Stimulated activated CD8-positive, alpha-beta memory T cell treated with anti-CD3 and anti-CD28 coated beads, Interleukin-15, amount 100 ng/mL, for 24 hours (primary cell): ENCODE data around the gene FGF3.

ENCODE experiments used
- DNase-seq: peaks from one replicate; pipeline ENCODE4 v3.0.0-alpha.2; 2020; ENCODE audit warnings: low read depth

FGF3 gene

DNA sequence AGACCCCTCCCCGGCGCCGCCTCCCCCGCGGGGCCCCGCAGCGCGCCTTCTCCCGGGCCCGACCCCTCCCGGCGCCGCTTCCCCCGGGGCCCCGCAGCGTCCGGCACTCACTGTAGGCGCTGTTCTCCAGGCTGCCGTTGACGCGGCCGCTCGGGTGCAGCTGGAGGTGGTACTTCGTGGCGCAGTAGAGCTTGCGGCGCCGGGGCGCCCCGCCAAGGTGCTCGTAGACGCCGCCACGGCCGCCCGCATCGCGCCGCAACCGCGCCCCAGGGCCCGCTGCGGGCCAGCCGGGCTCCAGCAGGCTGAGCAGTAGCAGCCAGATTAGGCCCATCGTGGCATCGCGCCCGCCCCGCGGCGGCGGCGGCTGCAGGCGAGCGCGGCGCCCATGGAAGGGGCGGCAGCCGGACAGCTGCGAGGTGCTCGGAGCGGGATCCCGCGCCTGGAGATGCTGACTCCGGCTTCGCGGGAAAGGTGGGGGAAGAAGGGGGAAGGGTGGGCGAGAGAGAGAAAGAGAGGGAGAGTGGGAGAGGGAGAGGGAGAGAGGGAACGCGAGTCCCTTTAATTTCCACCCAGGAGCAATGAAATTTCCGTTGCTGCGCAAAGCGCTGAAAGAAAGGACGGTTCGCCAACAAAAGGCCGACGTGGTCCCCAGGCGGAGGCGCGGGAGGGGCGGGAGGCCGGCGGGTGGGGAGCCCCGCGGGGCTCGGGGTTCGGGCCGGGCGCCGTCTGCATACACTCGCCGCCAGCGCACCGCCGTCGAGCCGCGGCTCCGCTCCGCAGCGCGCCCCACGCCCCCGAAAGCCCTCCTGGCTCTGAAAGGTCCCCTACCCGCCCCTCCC lies at the start of gene FGF3:
TSS of gene FGF3 (minus strand) at position 814 of the 839 bp plus-strand sequence. CDS start at position 331, 483 bp downstream.
- no peak for DNase-seq

DNA sequence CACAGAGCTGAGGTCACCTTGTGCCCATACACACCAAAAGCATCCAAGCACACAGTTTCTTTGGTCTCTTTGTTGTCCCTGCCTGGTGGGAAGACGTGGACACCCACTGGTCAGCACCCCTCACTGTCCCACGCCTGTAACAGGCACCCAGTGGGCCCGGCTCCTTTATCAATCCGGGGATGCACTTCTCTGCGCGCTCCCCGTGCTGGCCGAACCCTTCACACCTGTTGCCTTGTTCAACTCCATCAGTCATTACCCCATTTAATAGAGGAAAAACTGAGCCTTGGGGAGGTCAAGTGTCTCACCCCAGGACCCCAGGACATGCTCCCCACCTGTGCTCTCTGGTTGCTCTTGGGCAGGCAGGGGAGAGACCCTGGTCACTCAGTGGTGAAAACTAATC lies 49.7 kb upstream of the FGF3 start:
- no peak for DNase-seq

DNA sequence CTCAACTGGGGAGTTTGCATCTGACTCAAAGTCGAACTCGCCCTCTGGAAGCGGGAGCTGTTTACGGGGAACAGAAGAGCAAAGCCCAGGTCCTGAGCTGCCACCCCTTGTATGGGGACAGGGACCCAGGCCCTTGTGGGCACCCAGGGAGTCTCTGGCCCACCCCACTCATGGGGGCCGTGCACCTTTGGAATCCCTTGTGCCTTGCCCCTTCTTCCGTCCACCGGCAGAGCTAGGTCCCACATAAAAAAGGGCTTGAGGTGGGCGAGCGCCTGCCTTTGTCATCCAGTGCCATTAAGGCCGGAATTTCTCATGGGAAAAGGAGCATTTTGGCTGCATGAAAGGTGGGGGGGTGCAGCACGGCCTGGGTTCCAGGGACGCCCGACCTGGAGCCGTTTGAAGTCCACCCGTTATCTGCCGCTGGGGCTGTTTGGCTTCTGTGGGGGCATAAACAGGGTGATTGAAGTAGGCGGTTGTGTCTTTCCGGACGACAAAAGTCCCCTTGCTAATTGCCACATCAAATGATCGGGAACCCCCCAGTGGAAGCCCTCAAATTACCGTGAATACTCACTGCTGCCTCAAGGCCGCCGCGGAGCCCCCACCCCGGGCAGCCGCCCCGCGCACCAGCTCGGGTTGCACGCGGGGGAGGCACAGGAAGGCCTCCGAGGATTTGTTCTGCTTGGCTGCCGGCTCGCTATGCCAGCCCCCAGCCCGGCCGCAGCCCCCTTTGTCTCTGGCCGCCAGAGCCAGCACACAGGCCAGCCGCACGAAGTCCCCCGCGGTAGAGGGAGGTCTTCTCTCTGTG lies 49.0 kb upstream of the FGF3 start:
- DNase-seq = no peak

DNA sequence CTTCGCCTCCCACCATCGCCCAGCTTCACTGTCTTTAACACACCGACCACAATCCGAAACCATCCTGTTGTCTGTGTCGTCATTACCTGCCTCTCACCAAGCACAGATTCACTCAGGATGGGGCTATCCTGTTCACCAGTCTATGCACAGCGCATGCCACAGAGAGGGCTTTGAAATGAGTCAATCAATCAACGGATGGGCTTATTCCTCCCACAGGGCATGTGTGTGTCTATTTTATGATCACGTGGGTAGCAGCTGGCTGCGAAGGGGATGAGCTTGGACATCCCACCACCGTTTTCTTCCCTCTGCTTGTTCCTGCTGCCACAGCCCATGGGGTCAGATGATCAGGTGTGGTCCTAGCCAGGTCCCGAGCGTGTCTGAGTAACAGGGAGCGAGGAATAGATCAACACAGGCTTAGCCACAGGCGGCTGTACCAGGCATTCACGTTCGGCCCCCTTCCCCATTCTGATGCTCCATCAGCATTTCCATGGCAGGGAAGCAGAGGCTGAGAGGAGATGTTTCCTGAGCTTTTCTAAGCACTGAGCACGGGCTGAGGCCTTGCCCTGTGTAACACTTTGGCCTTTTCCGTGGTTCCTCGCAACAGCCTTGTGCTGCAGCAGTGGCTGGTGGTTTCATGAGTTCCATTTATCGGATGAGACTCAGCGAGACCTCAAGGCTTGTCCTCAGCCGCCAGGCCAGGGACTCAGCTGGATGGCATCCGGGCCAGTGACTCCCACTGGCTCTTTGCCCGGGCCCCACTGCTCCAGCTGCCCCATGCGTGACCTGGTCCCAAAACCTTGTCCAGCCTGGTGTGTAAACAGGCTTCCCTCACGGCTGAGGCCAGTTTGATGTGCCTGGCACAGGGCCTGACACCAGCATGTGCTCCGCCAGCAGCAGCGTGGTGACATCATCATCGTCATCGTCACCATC lies 48.1 kb upstream of the FGF3 start:
- DNase-seq = no peak

DNA sequence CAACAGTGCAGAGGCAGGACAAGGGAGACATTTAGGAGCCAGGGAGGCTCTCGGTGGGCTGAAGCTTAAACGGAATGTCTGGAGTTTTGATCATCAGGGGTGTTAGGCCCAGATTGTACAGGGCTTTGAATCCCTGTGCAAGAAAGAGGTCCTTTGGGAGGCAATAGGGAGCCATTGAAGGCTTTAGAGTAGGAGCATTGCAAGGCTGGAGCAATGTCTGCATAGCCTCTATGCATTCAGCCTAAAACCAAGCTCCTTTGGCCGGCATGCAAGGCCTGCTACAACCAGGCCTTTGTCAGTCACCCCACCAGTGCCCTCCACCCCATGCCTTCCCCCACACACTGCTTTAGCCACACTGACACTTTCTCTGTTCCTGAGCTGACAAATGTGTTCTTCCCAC lies 47.4 kb upstream of the FGF3 start:
- DNase-seq = no peak

DNA sequence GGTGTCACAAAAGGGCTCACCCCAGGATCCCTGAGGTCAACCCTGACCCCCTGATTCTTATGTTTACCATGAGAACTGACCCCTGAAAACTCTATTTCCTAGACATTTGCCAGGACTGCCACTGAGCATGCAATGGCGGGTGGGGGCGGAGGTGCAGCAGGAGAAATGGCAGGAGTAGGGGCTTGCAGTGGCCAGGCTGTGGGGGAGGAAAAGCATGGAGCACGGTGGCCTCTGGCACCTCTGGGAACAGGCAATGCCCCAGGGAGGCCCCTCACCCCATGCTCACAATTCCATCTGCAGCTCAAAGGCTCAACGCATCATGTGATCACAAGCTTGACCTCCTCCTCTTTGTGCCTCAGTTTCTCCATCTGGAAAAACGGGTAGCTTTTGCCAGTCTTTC lies 46.5 kb upstream of the FGF3 start:
- no peak for DNase-seq

DNA sequence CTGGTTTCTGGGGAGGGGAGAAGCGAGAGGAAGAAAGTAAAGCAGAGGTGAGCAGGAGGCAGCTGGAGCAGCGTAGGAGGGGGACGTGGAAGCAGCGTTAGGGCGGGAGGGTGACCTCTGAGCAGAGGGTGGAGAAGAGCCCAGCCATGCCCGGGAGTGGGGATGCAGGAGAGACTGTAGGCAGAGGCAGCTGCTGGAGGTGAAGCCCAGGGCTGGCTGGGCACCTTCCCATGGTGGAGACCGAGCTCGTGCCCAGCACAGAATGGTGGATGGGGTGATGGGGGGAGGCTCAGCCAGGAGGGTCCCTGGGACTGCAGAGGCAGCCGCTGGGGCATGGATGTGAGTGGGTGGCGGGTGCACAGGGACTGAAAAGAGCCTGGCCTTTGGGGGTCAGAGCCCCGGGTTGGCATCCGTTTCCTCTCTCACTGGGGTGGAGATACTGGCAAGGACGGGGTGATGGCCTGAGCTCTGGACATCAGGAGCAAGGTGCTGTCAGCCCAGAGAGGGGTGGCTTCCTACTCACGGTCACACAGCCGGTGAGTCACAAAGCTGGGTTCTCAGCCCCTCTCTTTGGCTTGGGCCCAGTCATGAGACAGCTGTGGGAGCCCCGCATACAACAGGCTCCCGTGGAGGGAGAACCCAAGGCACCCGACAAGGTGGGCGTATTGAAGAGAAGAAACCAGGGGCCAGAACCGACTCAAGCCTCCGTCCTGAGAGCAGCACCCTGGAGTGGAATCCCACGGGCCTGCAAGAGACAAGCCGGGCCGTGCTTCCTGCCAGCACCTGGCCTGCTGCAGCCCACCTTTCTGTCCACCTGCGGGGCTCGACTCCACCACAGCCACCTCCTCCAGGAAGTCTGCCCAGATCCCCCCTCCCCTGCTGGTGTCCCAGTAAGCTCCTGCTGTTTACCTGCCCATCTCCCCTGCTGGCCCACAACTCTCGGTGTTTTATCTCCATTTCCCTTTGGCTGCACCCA lies 45.8 kb upstream of the FGF3 start:
- DNase-seq = no peak

DNA sequence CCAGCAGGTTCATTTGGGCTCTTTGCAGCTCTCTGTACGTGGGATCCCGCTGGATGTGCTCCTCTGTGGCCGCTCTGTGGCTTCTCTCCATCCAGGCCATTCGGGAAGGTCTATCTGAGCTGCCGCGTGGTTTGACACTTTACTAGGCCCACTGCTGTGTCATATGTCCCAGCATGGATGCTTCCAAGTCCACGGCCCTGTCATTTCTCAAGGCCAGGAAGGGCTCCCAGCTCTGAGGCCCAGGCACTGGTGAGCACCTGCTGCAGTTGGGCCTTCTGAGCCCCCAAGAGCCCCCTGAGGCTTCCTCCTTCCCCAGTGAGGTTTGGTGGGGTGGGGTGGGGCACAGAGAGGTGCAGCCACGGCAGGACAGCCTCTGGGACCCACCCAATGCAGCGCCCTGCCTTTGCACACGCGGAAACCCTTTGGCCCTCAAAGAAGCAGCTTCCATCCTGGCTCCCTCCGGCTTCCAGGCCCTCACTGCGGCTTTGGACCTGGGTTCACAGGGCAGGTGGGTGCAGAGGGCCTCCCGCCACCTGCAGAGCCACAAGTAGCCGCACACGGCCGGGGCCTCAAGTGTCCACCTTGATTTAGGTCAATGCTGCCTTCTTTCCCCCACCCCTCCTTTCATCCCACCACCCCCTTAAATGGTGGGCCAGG lies 44.5 kb upstream of the FGF3 start:
- no peak for DNase-seq

DNA sequence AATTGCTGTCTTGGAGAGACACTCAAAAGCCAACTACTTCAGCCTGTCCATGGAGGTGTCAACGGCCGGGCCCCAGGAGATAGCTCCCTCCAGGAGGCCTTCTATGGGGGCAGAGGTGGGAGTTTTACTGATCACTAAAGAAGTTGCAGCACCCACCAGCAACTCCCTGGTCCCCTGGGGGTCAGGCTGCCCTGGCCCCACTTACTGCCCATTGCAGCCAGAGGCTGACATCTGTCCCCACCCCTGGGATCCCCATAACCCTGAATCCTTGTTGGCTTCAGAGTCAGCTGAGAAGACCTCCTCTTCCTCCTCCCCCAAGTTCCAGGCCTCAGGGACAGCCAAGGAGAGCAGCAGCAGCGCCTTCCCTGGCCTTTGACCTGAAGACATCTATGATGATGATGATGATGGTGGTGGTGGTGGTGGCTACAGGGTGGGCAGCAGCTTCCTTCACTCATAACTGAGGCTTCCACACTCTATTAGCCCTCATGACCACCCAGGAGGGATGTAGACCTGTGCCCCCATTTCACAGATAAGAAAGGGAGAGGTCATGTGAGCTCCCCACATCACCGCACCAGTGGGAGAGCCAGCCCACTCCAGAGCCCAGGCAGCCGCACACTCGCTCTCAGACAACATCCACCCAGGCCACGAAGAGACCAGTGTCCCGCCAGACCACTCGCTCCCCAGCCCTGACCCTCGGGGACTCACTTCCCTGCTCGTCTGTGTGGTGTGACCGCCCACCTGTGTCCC lies 43.8 kb upstream of the FGF3 start:
- no peak for DNase-seq

DNA sequence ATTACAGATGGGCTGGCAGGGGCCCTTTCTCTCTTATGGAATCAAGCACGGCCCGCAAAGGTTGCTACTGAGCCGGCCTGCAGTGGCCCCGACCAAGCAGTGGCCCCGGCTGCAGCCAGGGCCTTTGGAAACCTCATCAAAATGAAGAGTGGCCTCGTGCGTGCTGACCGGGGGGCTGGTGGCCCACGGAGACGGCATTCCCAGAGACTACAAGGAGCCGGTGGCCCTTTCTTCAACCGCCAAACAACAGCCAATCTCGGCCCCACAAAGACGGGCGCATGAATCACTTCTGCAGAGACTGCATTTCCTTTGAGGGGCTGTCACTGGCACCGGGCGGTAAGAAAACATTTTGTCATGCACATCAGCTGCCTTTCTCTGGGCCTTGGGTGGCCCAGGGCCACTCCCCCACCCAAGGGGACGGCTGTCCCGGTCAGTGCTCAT lies 43.1 kb upstream of the FGF3 start:
- DNase-seq = no peak

DNA sequence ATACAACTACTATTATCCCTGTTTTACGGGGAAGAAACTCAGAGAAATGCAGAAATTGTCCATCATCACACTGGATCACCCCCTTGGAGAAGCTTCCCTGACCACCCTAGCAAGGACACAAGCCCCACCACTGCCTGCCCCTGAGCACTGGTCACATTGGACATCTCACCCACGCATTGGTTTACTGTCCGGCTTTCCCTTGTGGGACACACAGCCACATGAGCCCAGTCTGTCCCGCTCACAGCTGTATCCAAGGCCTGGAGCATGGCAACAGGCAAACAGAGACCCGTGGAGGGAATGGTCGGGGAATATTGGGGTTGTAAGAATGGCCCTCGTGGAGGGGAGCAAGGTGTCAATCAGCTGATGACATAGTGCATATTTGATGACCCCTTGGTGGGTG lies 42.7 kb upstream of the FGF3 start:
- no peak for DNase-seq

DNA sequence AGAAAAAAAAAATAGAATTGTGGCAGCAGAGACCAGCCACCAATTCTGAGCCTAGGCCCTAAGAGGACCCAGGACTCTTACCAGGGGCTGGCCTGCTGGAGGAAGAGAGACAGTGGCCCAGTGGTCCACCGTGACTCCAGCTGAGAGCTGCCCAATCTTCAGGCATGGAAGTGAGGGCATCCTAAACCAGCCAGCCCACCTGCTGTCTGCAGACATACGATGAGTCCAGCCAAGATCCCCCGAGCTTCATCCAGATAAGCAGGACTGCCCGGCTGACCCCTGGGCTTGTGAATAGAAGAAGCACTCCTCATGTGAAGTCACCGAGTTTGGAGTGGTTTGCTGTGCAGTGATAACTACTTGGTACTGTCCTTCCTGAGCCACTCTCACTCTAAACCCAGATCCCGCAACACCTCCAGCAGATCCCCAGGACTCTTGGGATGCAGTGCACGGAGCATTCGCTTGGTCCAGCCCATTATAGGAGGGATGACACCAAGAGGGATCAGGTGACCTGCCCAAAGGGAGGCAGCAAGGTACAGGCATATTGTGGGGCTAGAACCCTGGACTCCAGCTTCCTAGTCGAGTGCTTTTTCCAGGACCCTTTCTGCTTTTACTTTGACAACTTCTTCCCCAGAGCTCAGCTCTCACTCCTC lies 41.7 kb upstream of the FGF3 start:
- no peak for DNase-seq

DNA sequence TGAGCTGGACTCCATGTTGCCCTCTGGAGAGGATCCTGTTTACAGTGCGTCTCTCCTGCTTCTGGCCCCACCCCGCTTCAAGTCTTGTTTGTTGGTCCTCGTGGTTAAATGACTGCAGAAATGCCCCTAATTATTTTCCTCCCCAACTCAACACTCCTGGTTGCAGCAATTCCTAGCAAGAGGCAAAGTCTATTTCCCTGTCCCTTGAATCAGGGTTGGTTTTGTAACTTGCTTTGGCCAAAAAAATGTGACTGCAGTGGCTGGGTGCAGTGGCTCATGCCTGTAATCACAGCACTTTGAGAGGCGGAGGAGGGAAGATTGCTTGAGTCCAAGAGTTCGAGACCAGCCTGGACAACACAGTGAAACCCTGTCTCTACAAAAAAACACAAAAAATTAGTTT lies 41.0 kb upstream of the FGF3 start:
- no peak for DNase-seq

DNA sequence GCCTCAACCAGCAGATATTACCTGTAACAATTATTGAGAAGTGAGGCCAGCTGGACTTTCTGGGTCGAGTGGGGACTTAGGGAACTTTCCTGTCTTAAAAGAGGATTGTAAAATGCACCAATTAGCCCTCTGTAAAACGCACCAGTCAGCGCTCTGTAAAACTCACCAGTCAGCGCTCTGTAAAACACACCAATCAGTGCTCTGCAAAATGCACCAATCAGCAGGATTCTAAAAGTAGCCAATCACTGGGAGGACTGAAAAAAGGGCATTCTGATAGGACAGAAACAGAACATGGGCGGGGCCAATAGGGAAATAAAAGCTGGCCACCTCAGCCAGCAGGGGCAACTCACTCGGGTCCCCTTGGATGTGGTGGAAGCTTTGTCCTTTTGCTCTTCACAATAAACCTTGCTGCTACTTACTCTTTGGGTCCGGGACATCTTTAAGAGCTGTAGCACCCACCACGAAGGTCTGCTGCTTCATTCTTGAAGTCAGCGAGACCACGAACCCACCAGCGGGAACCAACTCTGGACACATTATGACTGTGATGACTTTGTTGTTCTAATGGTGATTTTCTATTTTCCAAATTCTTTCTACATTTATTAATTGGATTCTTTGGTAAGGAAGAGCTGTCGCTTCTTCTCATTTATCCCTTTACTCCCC lies 40.2 kb upstream of the FGF3 start:
- no peak for DNase-seq

DNA sequence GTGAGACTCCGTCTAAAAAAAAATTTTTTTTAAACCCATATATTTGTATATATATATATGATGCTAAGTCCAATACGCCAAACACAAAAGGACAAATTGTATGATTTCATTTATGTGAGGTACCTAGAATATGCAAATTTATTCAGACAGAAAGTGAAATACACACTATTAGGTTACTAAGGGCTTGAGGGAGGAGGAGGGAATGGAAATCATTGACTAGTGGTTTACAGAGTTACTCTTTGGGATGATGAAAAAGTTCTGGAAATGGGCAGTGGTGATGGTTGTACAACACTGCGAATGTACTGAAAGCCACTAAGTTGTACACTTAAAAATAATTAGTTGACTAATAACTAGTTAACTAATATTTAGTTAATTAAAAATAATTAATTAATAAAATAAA lies 36.2 kb upstream of the FGF3 start:
- DNase-seq = no peak

DNA sequence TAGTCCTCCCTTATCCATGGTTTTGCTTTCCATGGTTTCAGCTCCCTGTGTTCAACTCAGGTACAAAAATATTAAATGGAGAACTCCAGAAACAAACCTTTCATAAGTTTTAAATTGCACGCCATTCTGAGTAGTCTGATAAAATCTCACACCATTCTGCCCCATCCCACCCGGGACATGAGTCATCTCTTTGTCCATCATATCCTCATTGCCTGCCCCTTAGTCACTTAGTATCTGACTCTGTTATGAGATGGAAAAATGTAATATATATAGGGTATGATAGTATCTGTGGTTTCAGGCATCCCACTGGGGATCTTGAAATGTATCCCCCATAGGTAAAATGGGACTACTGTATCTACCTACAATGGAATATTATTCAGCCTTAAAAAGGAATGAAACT lies 35.5 kb upstream of the FGF3 start:
- no peak for DNase-seq

DNA sequence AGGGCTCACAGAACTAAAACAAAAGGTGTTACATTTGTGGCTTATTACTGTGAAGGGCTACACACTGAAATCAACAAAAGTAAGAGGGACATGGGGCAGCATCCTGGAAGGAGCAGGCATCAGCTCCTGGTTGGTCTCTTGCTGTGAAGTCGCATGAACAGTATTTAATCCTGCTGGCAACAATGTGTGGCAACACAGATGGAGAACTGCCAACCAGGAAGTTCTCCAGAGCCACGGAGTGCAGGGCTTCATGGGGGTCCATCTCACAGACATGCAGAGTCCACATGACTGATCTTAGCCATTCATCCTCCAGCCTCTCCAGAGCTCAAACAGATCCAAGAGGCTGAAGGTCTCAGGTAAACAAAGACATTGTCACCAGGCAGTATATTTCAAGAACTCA lies 32.8 kb upstream of the FGF3 start:
- no peak for DNase-seq

DNA sequence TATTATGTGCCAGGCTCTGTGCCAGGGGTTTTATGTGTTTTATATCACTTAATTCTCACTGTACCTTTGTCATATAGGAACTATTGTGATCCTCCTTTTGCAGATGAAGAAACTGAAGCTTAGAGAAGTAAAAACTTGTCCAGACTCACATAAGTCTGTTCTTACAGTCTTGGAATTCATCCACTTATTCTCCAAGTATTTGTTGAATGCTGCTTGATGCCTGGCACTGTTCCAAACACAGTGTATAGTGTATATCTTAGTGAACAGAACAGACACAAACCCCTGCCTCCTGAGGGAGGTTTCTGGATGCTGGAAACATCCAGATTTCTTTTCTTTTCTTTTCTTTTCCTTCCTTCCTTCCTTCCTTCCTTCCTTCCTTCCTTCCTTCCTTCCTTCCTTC lies 29.0 kb upstream of the FGF3 start:
- no peak for DNase-seq

DNA sequence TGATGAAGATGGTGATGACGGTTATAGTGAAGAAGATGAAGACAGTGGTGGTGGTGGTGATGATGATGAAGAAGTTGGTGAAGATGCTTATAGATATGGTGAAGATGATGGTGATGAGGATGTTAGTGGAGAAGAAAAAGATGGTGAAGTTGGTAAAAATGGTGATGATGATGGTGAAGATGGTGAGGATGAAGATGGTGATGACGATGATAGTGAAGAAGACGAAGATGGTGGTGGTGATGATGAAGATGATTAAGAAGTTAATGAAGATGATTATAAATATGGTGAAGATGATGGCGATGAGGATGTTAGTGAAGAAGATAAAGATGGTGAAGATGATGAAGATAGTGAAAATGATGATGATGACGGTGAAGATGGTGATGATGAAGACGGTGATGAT lies 25.2 kb upstream of the FGF3 start:
- no peak for DNase-seq
